Measurements from ENCODE around the gene TMEM132C.

TMEM132C gene

GRCh38 chr12:128698301-128698972 lies 431.5 kb downstream of the TMEM132C start:
- H2BK15ac ChIP-seq (ENCODE audit: low read depth, poor library complexity, severe bottlenecking) = no peak overlapping the region
- no peak overlapping the region for H3K27ac ChIP-seq (ENCODE audit: low read length, poor library complexity, severe bottlenecking)
- no peak overlapping the region for H3K18ac ChIP-seq (ENCODE audit: low read depth in 1 of 2, low read length in 2 of 2)
- H2BK5ac ChIP-seq (ENCODE audit: low read depth, low read length, poor library complexity, severe bottlenecking) = no peak overlapping the region
- H3K14ac ChIP-seq (ENCODE audit: low read length in 2 of 2) = no peak overlapping the region
- no peaks in the 10 kb centered on the region for H3K79me1 ChIP-seq (replicated peaks; ENCODE audit: low read length, poor library complexity, severe bottlenecking)
- no peak overlapping the region for H3K9ac ChIP-seq (ENCODE audit: low read length)
- 77% methylated on average over 12 of the region's 12 CpGs for WGBS
- H2AK5ac ChIP-seq (ENCODE audit: low read length, severe bottlenecking) = no peak overlapping the region
- H3K23ac ChIP-seq (ENCODE audit: low read length in 2 of 2) = no peak overlapping the region
- H3K4me3 ChIP-seq (ENCODE audit: insufficient read depth in 1 of 2, low read depth in 1 of 2, low read length in 2 of 2) = no peak overlapping the region
- no peaks in the 10 kb centered on the region for H3K27me3 ChIP-seq (ENCODE audit: control insufficient read depth in 1 of 2, insufficient read depth in 1 of 2, low read length in 2 of 2)
- H3K4ac ChIP-seq (ENCODE audit: low read depth in 1 of 2, low read length in 2 of 2) = no peak overlapping the region
- H2BK120ac ChIP-seq (ENCODE audit: low read depth, low read length) = no peak overlapping the region
- no peak overlapping the region for H4K8ac ChIP-seq (ENCODE audit: low read length)
- H3K9me3 ChIP-seq (ENCODE audit: control insufficient read depth, low read length) = peaks cover 10% of the 10 kb centered on the region
- H3K4me2 ChIP-seq (ENCODE audit: low read length, poor library complexity, severe bottlenecking) = no peak overlapping the region
- DNase-seq = no peak
- H2AFZ ChIP-seq (ENCODE audit: low read depth, low read length) = no peak overlapping the region
- H3K4me1 ChIP-seq (ENCODE audit: control insufficient read depth, insufficient read depth, low read depth, low read length) = no peaks in the 10 kb centered on the region
- H2BK12ac ChIP-seq (ENCODE audit: low read length in 2 of 2) = no peak overlapping the region
- H4K91ac ChIP-seq (ENCODE audit: low read length) = no peak overlapping the region
- H3K36me3 ChIP-seq (ENCODE audit: control insufficient read depth in 1 of 2, insufficient read depth in 2 of 2, low read depth in 1 of 2, low read length in 2 of 2) = no peaks in the 10 kb centered on the region

GRCh38 chr12:128699106-128699505 lies 432.1 kb downstream of the TMEM132C start:
- Histone ChIP-seq H3K4ac (ENCODE audit: low read depth in 1 of 2, low read length in 2 of 2) (no peak overlapping the region), H2BK120ac (ENCODE audit: low read depth, low read length) (no peak overlapping the region), H4K91ac (ENCODE audit: low read length) (no peak overlapping the region), H3K4me1 (ENCODE audit: control insufficient read depth, insufficient read depth, low read depth, low read length) (no peaks in the 10 kb centered on the region), H3K23ac (ENCODE audit: low read length in 2 of 2) (no peak overlapping the region), H3K4me3 (ENCODE audit: insufficient read depth in 1 of 2, low read depth in 1 of 2, low read length in 2 of 2) (no peak overlapping the region), H3K14ac (ENCODE audit: low read length in 2 of 2) (no peak overlapping the region), H2AK5ac (ENCODE audit: low read length, severe bottlenecking) (no peak overlapping the region), H2BK5ac (ENCODE audit: low read depth, low read length, poor library complexity, severe bottlenecking) (no peak overlapping the region), H3K4me2 (ENCODE audit: low read length, poor library complexity, severe bottlenecking) (no peak overlapping the region), H3K27me3 (ENCODE audit: control insufficient read depth in 1 of 2, insufficient read depth in 1 of 2, low read length in 2 of 2) (no peaks in the 10 kb centered on the region), H2AFZ (ENCODE audit: low read depth, low read length) (no peak overlapping the region), H2BK12ac (ENCODE audit: low read length in 2 of 2) (no peak overlapping the region), H3K79me1 (replicated peaks; ENCODE audit: low read length, poor library complexity, severe bottlenecking) (no peaks in the 10 kb centered on the region), H3K9me3 (ENCODE audit: control insufficient read depth, low read length) (peaks cover 9% of the 10 kb centered on the region), H4K8ac (ENCODE audit: low read length) (no peak overlapping the region), H2BK15ac (ENCODE audit: low read depth, poor library complexity, severe bottlenecking) (no peak overlapping the region), H3K27ac (ENCODE audit: low read length, poor library complexity, severe bottlenecking) (no peak overlapping the region), H3K18ac (ENCODE audit: low read depth in 1 of 2, low read length in 2 of 2) (no peak overlapping the region), H3K9ac (ENCODE audit: low read length) (no peak overlapping the region), H3K36me3 (ENCODE audit: control insufficient read depth in 1 of 2, insufficient read depth in 2 of 2, low read depth in 1 of 2, low read length in 2 of 2) (no peaks in the 10 kb centered on the region)
- 75% methylated on average over 4 of the region's 4 CpGs for whole genome bisulfite sequencing
- DNase-seq = no peak

GRCh38 chr12:128702371-128702770 lies 435.4 kb downstream of the TMEM132C start:
- no peak overlapping the region for H2BK5ac ChIP-seq (ENCODE audit: low read depth, low read length, poor library complexity, severe bottlenecking)
- no peak overlapping the region for H3K4me2 ChIP-seq (ENCODE audit: low read length, poor library complexity, severe bottlenecking)
- H3K9ac ChIP-seq (ENCODE audit: low read length) = no peak overlapping the region
- no peaks in the 10 kb centered on the region for H3K36me3 ChIP-seq (ENCODE audit: control insufficient read depth in 1 of 2, insufficient read depth in 2 of 2, low read depth in 1 of 2, low read length in 2 of 2)
- no peak for DNase-seq
- peaks cover 4% of the 10 kb centered on the region for H3K9me3 ChIP-seq (ENCODE audit: control insufficient read depth, low read length)
- H2BK15ac ChIP-seq (ENCODE audit: low read depth, poor library complexity, severe bottlenecking) = no peak overlapping the region
- H3K79me1 ChIP-seq (replicated peaks; ENCODE audit: low read length, poor library complexity, severe bottlenecking) = no peaks in the 10 kb centered on the region
- H3K27ac ChIP-seq (ENCODE audit: low read length, poor library complexity, severe bottlenecking) = no peak overlapping the region
- H4K91ac ChIP-seq (ENCODE audit: low read length) = no peak overlapping the region
- H3K4me1 ChIP-seq (ENCODE audit: control insufficient read depth, insufficient read depth, low read depth, low read length) = no peaks in the 10 kb centered on the region
- H2BK120ac ChIP-seq (ENCODE audit: low read depth, low read length) = no peak overlapping the region
- H3K4ac ChIP-seq (ENCODE audit: low read depth in 1 of 2, low read length in 2 of 2) = no peak overlapping the region
- no peak overlapping the region for H4K8ac ChIP-seq (ENCODE audit: low read length)
- no peak overlapping the region for H3K23ac ChIP-seq (ENCODE audit: low read length in 2 of 2)
- no peak overlapping the region for H3K18ac ChIP-seq (ENCODE audit: low read depth in 1 of 2, low read length in 2 of 2)
- no peak overlapping the region for H3K4me3 ChIP-seq (ENCODE audit: insufficient read depth in 1 of 2, low read depth in 1 of 2, low read length in 2 of 2)
- H3K27me3 ChIP-seq (ENCODE audit: control insufficient read depth in 1 of 2, insufficient read depth in 1 of 2, low read length in 2 of 2) = no peaks in the 10 kb centered on the region
- 79% methylated on average over 5 of the region's 5 CpGs for WGBS
- no peak overlapping the region for H2AK5ac ChIP-seq (ENCODE audit: low read length, severe bottlenecking)
- H3K14ac ChIP-seq (ENCODE audit: low read length in 2 of 2) = no peak overlapping the region
- H2BK12ac ChIP-seq (ENCODE audit: low read length in 2 of 2) = no peak overlapping the region
- H2AFZ ChIP-seq (ENCODE audit: low read depth, low read length) = no peak overlapping the region

GRCh38 chr12:128705140-128705539 lies 438.2 kb downstream of the TMEM132C start:
- H2AK5ac ChIP-seq (ENCODE audit: low read length, severe bottlenecking) = no peak overlapping the region
- no peak overlapping the region for H3K27ac ChIP-seq (ENCODE audit: low read length, poor library complexity, severe bottlenecking)
- no peak overlapping the region for H4K8ac ChIP-seq (ENCODE audit: low read length)
- no peak overlapping the region for H2AFZ ChIP-seq (ENCODE audit: low read depth, low read length)
- no peak overlapping the region for H4K91ac ChIP-seq (ENCODE audit: low read length)
- no peak overlapping the region for H2BK12ac ChIP-seq (ENCODE audit: low read length in 2 of 2)
- H3K18ac ChIP-seq (ENCODE audit: low read depth in 1 of 2, low read length in 2 of 2) = no peak overlapping the region
- H3K36me3 ChIP-seq (ENCODE audit: control insufficient read depth in 1 of 2, insufficient read depth in 2 of 2, low read depth in 1 of 2, low read length in 2 of 2) = no peaks in the 10 kb centered on the region
- H3K79me1 ChIP-seq (replicated peaks; ENCODE audit: low read length, poor library complexity, severe bottlenecking) = no peaks in the 10 kb centered on the region
- H2BK5ac ChIP-seq (ENCODE audit: low read depth, low read length, poor library complexity, severe bottlenecking) = no peak overlapping the region
- H3K4me2 ChIP-seq (ENCODE audit: low read length, poor library complexity, severe bottlenecking) = no peak overlapping the region
- H3K9me3 ChIP-seq (ENCODE audit: control insufficient read depth, low read length) = no peaks in the 10 kb centered on the region
- no peak overlapping the region for H2BK15ac ChIP-seq (ENCODE audit: low read depth, poor library complexity, severe bottlenecking)
- H3K27me3 ChIP-seq (ENCODE audit: control insufficient read depth in 1 of 2, insufficient read depth in 1 of 2, low read length in 2 of 2) = no peaks in the 10 kb centered on the region
- no peak overlapping the region for H3K9ac ChIP-seq (ENCODE audit: low read length)
- no peaks in the 10 kb centered on the region for H3K4me1 ChIP-seq (ENCODE audit: control insufficient read depth, insufficient read depth, low read depth, low read length)
- H2BK120ac ChIP-seq (ENCODE audit: low read depth, low read length) = no peak overlapping the region
- H3K4ac ChIP-seq (ENCODE audit: low read depth in 1 of 2, low read length in 2 of 2) = no peak overlapping the region
- no peak overlapping the region for H3K23ac ChIP-seq (ENCODE audit: low read length in 2 of 2)
- 92% methylated on average over 26 of the region's 26 CpGs for WGBS
- H3K4me3 ChIP-seq (ENCODE audit: insufficient read depth in 1 of 2, low read depth in 1 of 2, low read length in 2 of 2) = no peak overlapping the region
- DNase-seq = no peak
- no peak overlapping the region for H3K14ac ChIP-seq (ENCODE audit: low read length in 2 of 2)
